ENCODE measurements around the gene FLCN.
A peak's percentile ranks its signal among the peaks of the same experiment; 100 is the strongest.
"Not testable (repeated sequence)": the region's sequence is repeated elsewhere in the genome, so short reads cannot be mapped to it uniquely, and the experiment has no call there.

Gene FLCN, protein sequence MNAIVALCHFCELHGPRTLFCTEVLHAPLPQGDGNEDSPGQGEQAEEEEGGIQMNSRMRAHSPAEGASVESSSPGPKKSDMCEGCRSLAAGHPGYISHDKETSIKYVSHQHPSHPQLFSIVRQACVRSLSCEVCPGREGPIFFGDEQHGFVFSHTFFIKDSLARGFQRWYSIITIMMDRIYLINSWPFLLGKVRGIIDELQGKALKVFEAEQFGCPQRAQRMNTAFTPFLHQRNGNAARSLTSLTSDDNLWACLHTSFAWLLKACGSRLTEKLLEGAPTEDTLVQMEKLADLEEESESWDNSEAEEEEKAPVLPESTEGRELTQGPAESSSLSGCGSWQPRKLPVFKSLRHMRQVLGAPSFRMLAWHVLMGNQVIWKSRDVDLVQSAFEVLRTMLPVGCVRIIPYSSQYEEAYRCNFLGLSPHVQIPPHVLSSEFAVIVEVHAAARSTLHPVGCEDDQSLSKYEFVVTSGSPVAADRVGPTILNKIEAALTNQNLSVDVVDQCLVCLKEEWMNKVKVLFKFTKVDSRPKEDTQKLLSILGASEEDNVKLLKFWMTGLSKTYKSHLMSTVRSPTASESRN

DNA sequence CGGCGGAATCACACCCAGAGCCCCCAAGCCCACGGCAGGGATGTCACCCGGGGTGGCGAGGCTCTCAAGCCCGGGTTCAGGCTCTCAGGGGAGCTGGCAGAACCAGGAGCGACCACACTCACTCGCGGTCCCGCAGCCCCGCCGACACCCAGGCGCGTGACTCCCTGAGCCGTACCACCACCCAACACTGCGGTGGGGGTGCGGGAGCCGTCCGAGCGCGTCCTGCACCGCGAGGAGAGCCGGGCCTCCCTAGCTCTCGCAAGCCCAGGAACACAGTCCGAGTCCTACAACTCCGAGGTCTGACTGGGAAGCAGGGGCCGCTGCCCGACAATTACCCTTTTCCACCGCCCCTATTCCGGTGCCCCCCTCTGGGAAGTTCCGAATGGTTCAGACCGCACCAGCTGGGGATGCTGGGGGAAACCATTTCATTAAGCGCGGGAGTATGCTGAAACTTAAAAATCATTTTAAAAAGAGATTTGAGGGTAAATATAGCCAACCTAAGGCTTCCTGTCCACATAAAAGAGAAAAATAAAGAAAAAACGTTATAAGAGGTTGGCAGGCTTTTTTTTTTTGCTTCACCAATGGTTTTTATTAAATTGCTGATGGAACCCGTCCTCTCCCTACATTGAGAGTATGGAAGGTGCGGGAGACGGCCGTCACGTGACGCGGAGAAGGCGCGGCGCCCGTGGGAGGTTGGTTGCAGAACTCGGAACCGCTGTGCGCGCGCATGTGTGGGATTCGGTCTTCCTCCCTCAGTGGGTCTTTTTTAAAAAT, at the start of gene FLCN:
Gene FLCN, minus strand, starts transcription at position 143 of the 774 bp plus-strand sequence. CDS start 9,031 bp downstream, outside the sequence.
- peak within 1 kb of the TSS; percentile 99 for H3K9ac ChIP-seq (ENCODE audit: low read length)
- no peaks in the 10 kb centered on the region for H3K27me3 ChIP-seq (ENCODE audit: control insufficient read depth, insufficient read depth, low read length)
- H3K9me3 ChIP-seq (ENCODE audit: control insufficient read depth, low read length) = no peaks in the 10 kb centered on the region
- peak within 1 kb of the TSS; percentile 58 for H3K4me3 ChIP-seq (ENCODE audit: low read length)
- H3K36me3 ChIP-seq (ENCODE audit: control insufficient read depth, insufficient read depth, low read length) = no peaks in the 10 kb centered on the region
- H3K4me1 ChIP-seq (ENCODE audit: control insufficient read depth, insufficient read depth, low read length) = peaks cover 10% of the 10 kb centered on the region

DNA sequence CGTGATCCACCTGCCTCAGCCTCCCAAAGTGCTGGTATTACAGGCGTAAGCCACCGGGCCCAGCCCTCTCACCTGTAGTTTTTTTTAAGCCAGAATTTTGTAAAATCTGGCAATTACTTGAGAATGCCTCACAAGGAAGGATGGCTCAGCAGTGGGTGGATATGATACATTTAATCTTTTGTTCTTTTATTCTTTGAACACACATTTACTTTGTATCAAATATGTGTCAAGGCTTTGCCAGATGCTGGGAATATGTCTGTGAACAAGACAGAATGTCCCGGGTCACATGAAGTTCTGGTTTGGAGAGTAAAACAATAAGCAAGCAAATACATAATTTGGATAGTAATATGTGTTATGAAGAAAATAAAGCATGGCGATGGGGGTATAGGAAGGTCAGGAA, 49.0 kb upstream of the FLCN start:
- Histone ChIP-seq H3K4me1 (ENCODE audit: control insufficient read depth, insufficient read depth, low read length) (peaks cover 11% of the 10 kb centered on the region), H3K36me3 (ENCODE audit: control insufficient read depth, insufficient read depth, low read length) (no peaks in the 10 kb centered on the region), H3K9me3 (ENCODE audit: control insufficient read depth, low read length) (no peaks in the 10 kb centered on the region), H3K9ac (ENCODE audit: low read length) (no peak overlapping the region), H3K4me3 (ENCODE audit: low read length) (no peak overlapping the region), H3K27me3 (ENCODE audit: control insufficient read depth, insufficient read depth, low read length) (no peaks in the 10 kb centered on the region)

DNA sequence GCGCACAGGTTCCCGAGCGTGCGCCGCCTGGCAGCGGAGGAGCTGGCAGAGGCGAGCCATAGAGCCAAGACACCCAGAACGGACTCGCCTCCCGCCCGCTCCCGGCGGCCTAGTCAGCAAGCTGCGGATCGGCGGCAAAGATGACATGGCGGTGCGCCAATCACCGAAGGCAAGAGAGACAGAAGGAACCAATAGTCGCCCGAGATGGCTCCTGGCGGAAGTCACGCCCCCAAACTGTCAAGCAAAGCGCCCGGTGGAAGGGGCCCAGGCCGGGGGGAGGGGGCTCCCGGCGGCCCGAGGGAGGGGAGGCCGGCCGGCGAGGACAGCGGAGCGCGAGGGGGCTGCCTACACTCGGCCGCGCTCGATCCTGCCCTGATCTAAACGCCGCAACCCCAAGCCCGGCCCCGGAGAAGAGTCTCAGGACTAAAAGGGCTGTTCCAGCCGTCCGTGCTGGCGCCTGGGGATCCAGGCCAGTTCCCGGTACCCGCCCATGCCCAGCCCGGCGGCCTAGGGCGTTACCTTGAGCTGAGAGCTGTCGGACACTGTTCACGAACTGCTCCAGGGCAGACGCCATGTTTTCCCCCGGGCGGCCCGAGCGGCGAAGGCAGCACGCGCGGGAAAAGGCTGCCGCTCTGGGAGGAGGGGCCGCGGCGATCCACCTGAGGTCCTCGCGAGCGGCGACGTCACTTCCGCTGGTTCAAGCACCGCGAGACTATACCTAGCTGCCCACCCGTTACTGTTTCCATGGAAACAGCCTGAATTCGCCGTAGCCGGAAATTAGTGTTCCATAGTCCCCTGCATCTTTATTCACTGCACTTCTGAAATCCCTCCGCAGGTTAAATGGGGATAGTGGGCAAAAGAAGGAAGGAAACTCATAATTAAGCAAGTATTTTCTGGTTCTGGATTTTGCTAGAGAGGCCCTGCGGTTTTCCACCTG, 43.9 kb upstream of the FLCN start, which contains the start of gene COPS3:
Gene COPS3, minus strand, starts transcription at position 634 of the 937 bp plus-strand sequence. Its CDS starts 60 bp downstream, at position 574.
- Histone ChIP-seq H3K36me3 (ENCODE audit: control insufficient read depth, insufficient read depth, low read length) (no peaks in the 10 kb centered on the region), H3K9ac (ENCODE audit: low read length) (peak within 1 kb of the TSS; percentile 96), H3K9me3 (ENCODE audit: control insufficient read depth, low read length) (no peaks in the 10 kb centered on the region), H3K4me1 (ENCODE audit: control insufficient read depth, insufficient read depth, low read length) (peaks cover 18% of the 10 kb centered on the region), H3K27me3 (ENCODE audit: control insufficient read depth, insufficient read depth, low read length) (no peaks in the 10 kb centered on the region), H3K4me3 (ENCODE audit: low read length) (peak within 1 kb of the TSS; percentile 68)

DNA sequence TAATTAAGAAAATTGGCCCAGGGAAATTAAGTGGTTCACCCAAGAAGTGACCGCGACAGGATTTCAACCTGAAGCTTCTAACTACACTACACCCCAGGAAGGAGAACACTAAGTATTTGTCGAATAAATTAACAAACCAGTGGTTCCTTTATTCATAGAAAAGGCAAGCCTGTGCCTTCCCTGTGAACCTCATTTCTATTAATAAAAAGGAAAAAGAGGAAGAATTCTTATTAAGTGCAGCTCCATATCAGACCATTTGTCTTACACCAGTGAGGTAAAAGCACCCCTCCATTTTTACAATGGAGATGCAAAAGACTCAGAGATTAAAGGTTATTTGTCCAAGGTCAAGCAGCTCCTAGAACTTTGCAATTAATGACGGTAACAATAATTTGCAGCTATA, 42.3 kb upstream of the FLCN start:
- H3K36me3 ChIP-seq (ENCODE audit: control insufficient read depth, insufficient read depth, low read length) = no peaks in the 10 kb centered on the region
- no peaks in the 10 kb centered on the region for H3K27me3 ChIP-seq (ENCODE audit: control insufficient read depth, insufficient read depth, low read length)
- no peak overlapping the region for H3K4me3 ChIP-seq (ENCODE audit: low read length)
- H3K4me1 ChIP-seq (ENCODE audit: control insufficient read depth, insufficient read depth, low read length) = peaks cover 18% of the 10 kb centered on the region
- H3K9ac ChIP-seq (ENCODE audit: low read length) = peak overlapping the region; percentile 1
- H3K9me3 ChIP-seq (ENCODE audit: control insufficient read depth, low read length) = no peaks in the 10 kb centered on the region

DNA sequence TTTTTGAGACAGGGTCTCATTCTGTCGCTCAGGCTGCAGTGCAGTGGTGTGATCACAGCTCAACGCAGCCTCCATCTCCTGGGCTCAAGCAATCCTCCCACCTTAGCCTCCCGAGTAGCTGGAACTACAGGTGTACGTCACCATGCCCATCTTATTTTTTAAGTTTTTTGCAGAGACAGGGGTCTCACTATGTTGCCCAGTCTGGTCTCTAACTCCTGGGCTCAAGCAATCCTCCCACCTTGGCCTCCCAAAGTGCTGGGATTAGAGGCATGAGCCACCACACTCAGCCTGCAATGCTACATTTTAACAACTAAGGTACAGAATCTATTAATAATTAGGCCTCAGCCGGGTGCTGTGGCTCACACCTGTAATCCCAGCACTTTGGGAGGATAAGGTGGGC, 40.5 kb upstream of the FLCN start:
- H3K27me3 ChIP-seq (ENCODE audit: control insufficient read depth, insufficient read depth, low read length); H3K36me3 ChIP-seq (ENCODE audit: control insufficient read depth, insufficient read depth, low read length); H3K9me3 ChIP-seq (ENCODE audit: control insufficient read depth, low read length); H3K9ac ChIP-seq (ENCODE audit: low read length); H3K4me3 ChIP-seq (ENCODE audit: low read length): not testable (repeated sequence)
- H3K4me1 ChIP-seq (ENCODE audit: control insufficient read depth, insufficient read depth, low read length) = peaks cover 18% of the 10 kb centered on the region

DNA sequence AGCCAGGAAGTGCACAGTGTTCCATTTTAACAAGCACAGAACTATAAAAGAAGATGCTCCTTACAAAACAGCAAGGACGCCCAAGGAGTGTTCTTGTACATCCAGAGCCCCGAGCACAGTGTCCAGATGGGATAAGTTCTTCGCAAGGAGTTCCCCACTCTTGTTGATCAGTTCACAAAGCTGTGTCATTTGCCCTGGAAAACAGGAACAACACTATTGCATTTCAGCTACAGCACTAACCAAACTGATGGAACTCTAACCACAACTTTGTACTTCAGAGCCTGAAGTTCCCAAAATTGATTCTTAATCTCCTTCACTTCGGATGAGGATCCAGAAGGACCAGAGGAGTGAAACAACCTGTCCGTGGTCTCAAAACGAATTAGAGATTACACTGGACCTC, 39.0 kb upstream of the FLCN start:
- no peak overlapping the region for H3K4me3 ChIP-seq (ENCODE audit: low read length)
- no peaks in the 10 kb centered on the region for H3K27me3 ChIP-seq (ENCODE audit: control insufficient read depth, insufficient read depth, low read length)
- no peak overlapping the region for H3K9ac ChIP-seq (ENCODE audit: low read length)
- H3K9me3 ChIP-seq (ENCODE audit: control insufficient read depth, low read length) = no peaks in the 10 kb centered on the region
- H3K4me1 ChIP-seq (ENCODE audit: control insufficient read depth, insufficient read depth, low read length) = peaks cover 11% of the 10 kb centered on the region
- no peaks in the 10 kb centered on the region for H3K36me3 ChIP-seq (ENCODE audit: control insufficient read depth, insufficient read depth, low read length)

DNA sequence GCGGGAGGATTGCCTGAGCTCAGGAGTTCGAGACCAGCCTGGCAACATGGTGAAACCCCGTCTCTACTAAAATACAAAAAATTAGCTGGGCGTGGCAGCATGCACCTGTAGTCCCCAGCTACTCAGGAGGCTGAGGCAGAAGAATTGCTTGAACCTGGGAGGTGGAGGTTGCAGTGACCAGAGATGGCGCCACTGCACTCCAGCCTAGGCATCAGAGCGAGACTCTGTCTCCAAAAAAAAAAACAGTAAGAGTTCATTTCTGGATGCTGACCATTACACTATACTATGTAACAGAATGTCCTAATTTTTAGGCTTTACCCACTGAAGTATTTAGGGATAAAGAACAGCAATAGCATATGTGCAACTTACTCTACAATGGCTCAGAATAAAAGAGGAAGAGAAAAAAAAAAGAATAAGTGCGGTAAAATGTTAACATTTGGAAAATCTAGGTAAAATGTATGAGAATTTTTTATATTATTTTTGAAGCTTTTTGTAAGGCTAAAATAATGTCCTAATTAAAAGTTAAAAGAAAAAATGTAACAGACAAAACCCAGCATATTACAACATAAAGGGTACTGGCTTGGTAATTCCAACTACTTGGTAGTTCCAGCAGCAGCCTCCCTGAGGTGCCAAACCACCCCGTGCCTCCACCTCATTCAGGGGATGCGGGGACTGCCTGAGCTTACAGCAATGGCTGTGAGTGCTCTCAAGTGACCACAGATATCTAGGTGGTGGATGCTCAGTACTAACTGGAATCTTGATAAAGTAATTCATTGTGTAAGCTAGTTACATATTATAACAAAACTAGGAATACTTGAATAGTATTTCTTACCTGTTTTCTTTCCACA, 33.2 kb upstream of the FLCN start:
- Histone ChIP-seq H3K4me3 (ENCODE audit: low read length) (no peak overlapping the region), H3K4me1 (ENCODE audit: control insufficient read depth, insufficient read depth, low read length) (no peaks in the 10 kb centered on the region), H3K27me3 (ENCODE audit: control insufficient read depth, insufficient read depth, low read length) (no peaks in the 10 kb centered on the region), H3K9me3 (ENCODE audit: control insufficient read depth, low read length) (no peaks in the 10 kb centered on the region), H3K36me3 (ENCODE audit: control insufficient read depth, insufficient read depth, low read length) (peaks cover 6% of the 10 kb centered on the region), H3K9ac (ENCODE audit: low read length) (no peak overlapping the region)

DNA sequence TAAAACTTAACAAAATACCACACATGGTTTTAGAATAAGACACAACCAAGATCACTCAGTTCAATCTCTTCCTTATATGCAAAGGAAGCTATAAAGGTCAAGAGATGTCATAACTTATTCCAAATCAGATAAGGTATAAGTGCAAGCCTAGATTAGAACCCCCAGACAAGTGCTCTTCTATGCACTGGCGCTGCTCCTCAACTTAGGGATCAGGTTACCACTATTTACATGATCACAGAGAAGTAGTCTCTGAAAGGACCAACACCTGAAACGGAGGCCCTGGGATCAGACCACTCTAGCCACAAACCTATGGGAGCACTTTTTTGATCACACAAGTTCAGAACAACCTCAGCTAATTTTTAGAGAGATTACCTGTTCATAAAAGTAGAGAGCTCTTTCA, 27.5 kb upstream of the FLCN start:
- H3K9ac ChIP-seq (ENCODE audit: low read length) = no peak overlapping the region

DNA sequence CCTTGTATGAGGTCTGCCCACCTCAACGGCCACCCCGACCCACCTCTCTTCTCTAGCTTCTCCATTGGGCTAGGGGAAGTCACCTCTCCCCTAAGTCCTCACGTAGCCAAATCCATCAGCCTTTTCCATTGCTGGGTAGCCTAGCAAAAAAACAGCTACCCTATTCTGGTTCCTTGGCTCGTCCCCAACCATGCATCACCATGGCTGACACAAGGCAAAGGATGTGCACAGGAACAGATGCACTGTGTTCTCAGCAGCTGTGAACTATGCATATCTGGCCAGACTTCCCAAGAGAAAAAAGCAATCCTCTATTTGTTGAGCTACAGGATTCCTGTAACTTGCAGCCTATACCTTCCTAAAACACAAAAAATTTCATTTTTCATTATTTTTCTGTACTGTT, 22.0 kb upstream of the FLCN start:
- no peaks in the 10 kb centered on the region for H3K9me3 ChIP-seq (ENCODE audit: control insufficient read depth, low read length)

More for the DNA sequence above, 27.5 kb upstream of the FLCN start:
- Histone ChIP-seq H3K9me3 (ENCODE audit: control insufficient read depth, low read length) (no peaks in the 10 kb centered on the region), H3K27me3 (ENCODE audit: control insufficient read depth, insufficient read depth, low read length) (no peaks in the 10 kb centered on the region), H3K4me3 (ENCODE audit: low read length) (no peak overlapping the region), H3K36me3 (ENCODE audit: control insufficient read depth, insufficient read depth, low read length) (peaks cover 14% of the 10 kb centered on the region), H3K4me1 (ENCODE audit: control insufficient read depth, insufficient read depth, low read length) (no peaks in the 10 kb centered on the region)

DNA sequence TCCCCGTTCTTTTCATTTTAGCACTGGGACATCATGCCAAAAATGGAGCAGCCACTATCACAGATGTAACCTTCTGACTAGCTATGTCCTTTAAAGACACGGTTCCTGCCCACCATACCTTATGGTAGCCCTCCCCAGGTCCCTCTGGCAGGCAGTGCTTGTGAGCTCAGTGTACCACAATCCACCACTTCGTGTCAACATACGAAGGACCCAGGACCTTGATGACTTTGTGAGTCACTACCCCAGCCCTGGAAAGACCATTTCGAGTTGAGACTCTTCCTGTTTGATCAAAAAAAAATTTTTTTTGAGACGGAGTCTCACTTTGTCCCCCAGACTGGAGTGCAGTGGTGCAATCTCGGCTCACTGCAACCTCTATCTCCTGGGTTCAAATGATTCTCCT, 21.0 kb upstream of the FLCN start:
- no peak overlapping the region for H3K4me3 ChIP-seq (ENCODE audit: low read length)
- H3K36me3 ChIP-seq (ENCODE audit: control insufficient read depth, insufficient read depth, low read length) = peaks cover 13% of the 10 kb centered on the region
- no peaks in the 10 kb centered on the region for H3K4me1 ChIP-seq (ENCODE audit: control insufficient read depth, insufficient read depth, low read length)
- H3K9me3 ChIP-seq (ENCODE audit: control insufficient read depth, low read length) = no peaks in the 10 kb centered on the region
- no peak overlapping the region for H3K9ac ChIP-seq (ENCODE audit: low read length)
- H3K27me3 ChIP-seq (ENCODE audit: control insufficient read depth, insufficient read depth, low read length) = no peaks in the 10 kb centered on the region

More for the DNA sequence above, 22.0 kb upstream of the FLCN start:
- Histone ChIP-seq H3K27me3 (ENCODE audit: control insufficient read depth, insufficient read depth, low read length) (no peaks in the 10 kb centered on the region), H3K4me3 (ENCODE audit: low read length) (no peak overlapping the region), H3K9ac (ENCODE audit: low read length) (no peak overlapping the region), H3K36me3 (ENCODE audit: control insufficient read depth, insufficient read depth, low read length) (peaks cover 13% of the 10 kb centered on the region), H3K4me1 (ENCODE audit: control insufficient read depth, insufficient read depth, low read length) (no peaks in the 10 kb centered on the region)

DNA sequence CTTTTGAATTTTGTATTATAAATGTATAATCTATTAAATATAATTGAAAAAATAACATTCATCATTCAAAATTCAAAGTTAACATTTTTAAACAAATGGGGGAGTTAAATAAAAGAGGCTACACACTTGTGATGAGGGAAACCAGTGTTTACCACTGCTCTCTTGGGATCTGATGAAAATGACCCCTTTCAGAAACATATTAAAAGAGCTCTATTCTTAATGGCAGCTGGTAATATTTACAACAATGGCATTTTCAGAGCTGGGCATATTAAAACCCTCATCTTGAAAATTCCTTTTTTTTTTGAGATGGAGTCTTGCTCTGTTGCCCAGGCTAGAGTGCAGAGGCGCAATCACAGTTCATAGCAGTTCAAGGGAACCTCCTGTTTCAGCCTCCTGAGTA, 19.3 kb upstream of the FLCN start:
- H3K36me3 ChIP-seq (ENCODE audit: control insufficient read depth, insufficient read depth, low read length) = peaks cover 13% of the 10 kb centered on the region
- no peak overlapping the region for H3K9ac ChIP-seq (ENCODE audit: low read length)

More for the DNA sequence above, 19.3 kb upstream of the FLCN start:
- no peaks in the 10 kb centered on the region for H3K27me3 ChIP-seq (ENCODE audit: control insufficient read depth, insufficient read depth, low read length)
- no peaks in the 10 kb centered on the region for H3K4me1 ChIP-seq (ENCODE audit: control insufficient read depth, insufficient read depth, low read length)
- H3K4me3 ChIP-seq (ENCODE audit: low read length) = no peak overlapping the region
- no peaks in the 10 kb centered on the region for H3K9me3 ChIP-seq (ENCODE audit: control insufficient read depth, low read length)

Measured in mucosa of stomach (tissue), 1 donor.